Caco-2 (cell line): ENCODE data around the gene COG3. TPM values are rescaled to one million over a fixed set of nuclear protein-coding genes. Genes with fewer than 3 reads are reported as not detected.
A peak's percentile ranks its signal among the peaks of the same experiment; 100 is the strongest.

ENCODE experiments used
- BruUV-seq: library from RNA; stranded (reverse); fragments of 400-500 nt; replicated peaks from 2 replicates; lab custom pipeline; 2021; lab: Mats Ljungman, UMichigan
- CTCF ChIA-PET: fragments of 300-600 bp; sonication (Branson Sonifier 250); formaldehyde crosslinking; loops from one replicate; lab custom pipeline; 2022; ENCODE audit warnings: antibody characterized with exemption; lab: Charles Lee
- POLR2A ChIA-PET: fragments of 300-600 bp; sonication (Branson Sonifier 250); formaldehyde crosslinking; loops from one replicate; lab custom pipeline; 2022; ENCODE audit warnings: antibody characterized with exemption; lab: Charles Lee
- DNase-seq, 2 experiments: peaks; one replicate each; pipeline versions ENCODE4 v3.0.0 to v3.0.0-alpha.2; 2020 to 2022
- H3K27me3 ChIP-seq: replicated peaks from 2 replicates; pipeline ENCODE4 v1.6.0; 2011; ENCODE audit warnings: low read length; ENCODE audit not compliant: control insufficient read depth, insufficient read depth
- H3K36me3 ChIP-seq: 2 replicates; pipeline ENCODE4 v1.5.1; 2011; ENCODE audit warnings: low read length; ENCODE audit not compliant: control insufficient read depth, insufficient read depth
- H3K4me1 ChIP-seq: fragments of 250-450 bp; sonication (Bioruptor Pico); 2 replicates; pipeline ENCODE4 v1.5.1; 2020; ENCODE audit warnings: mild to moderate bottlenecking
- H3K4me3 ChIP-seq: 2 replicates; pipeline ENCODE4 v1.5.1; 2011; ENCODE audit warnings: low read depth, mild to moderate bottlenecking, control low read depth, low read length
- H3K9me3 ChIP-seq: fragments of 250-450 bp; sonication (Bioruptor Pico); 2 replicates; pipeline ENCODE4 v1.5.1; 2020; ENCODE audit warnings: mild to moderate bottlenecking, moderate library complexity
- H3K27ac Mint-ChIP-seq: one replicate; pipeline ENCODE4 v1.8.0; 2022; ENCODE audit warnings: mixed read lengths; ENCODE audit not compliant: unreplicated experiment
- H3K27me3 Mint-ChIP-seq: one replicate; pipeline ENCODE4 v1.8.0; 2022; ENCODE audit warnings: mixed read lengths; ENCODE audit not compliant: insufficient read depth, unreplicated experiment
- H3K36me3 Mint-ChIP-seq: one replicate; pipeline ENCODE4 v1.8.0; 2022; ENCODE audit warnings: mild to moderate bottlenecking, mixed read lengths; ENCODE audit not compliant: insufficient read depth, unreplicated experiment
- H3K4me1 Mint-ChIP-seq: one replicate; pipeline ENCODE4 v1.8.0; 2022; ENCODE audit warnings: low read depth, mixed read lengths; ENCODE audit not compliant: unreplicated experiment
- H3K4me3 Mint-ChIP-seq: one replicate; pipeline ENCODE4 v1.8.0; 2022; ENCODE audit warnings: mild to moderate bottlenecking, moderate library complexity, mixed read lengths; ENCODE audit not compliant: unreplicated experiment
- H3K9me3 Mint-ChIP-seq: one replicate; pipeline ENCODE4 v1.8.0; 2022; ENCODE audit warnings: mixed read lengths; ENCODE audit not compliant: unreplicated experiment
- intact Hi-C: fragments of 100-400 bp; cut with micrococcal nuclease; formaldehyde crosslinking; loops from one replicate; pipeline ENCODE4 v1.10.0; 2022; ENCODE audit not compliant: unreplicated experiment
- total RNA-seq: library from RNA; stranded (reverse); gene quantifications from 2 replicates; pipeline ENCODE4 v1.2.3, GENCODE V29; 2022
- TF ChIP-seq, protein P1 (sequence below), 2 experiments: fragments of 200-600 bp in 1 of 2; IDR thresholded peaks; 1 replicate in 1 of 2; 2 replicates in 1 of 2; pipeline versions ENCODE4 v1.5.1 to v1.8.0; 2011 to 2022; ENCODE audit warnings: antibody characterized with exemption in 1 of 2, control low read depth in 1 of 2, inconsistent platforms in 1 of 2, low read depth in 1 of 2, low read length in 1 of 2, mild to moderate bottlenecking in 1 of 2, moderate library complexity in 1 of 2; ENCODE audit not compliant: insufficient read depth in 1 of 2, severe bottlenecking in 1 of 2, unreplicated experiment in 1 of 2

COG3 gene
- total RNA-seq, 1 experiment from 2014 or later, result 35.8 TPM

DNA sequence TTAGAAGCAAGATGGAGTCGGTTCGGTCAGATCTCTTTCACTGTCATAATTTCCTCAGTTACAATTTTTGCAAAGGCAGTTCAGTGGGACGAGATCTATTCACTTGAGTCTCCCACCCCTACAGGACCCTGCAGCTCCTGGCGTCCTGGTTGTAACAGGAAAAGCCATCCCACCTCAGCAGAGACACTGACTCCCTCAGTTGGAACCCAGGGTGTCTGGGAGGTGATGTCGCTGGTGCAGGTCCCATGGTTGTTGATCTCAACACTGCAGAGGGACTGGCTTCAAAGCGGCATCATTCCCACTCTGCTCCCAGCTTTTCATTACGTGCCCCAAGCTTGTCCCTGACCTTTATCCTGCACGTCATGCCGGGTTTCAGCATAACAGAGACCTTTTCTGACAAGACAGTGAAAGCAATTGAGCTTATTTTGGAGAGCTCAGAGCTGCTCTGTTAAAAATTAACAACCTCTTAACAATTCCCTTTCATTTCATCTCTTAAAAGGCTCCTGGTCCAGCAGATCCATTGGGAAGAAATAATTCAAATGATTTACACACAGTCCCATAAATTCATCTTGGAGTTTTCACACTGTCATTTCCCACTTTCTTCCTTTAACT lies 17.6 kb upstream of the COG3 start:
- BruUV-seq, result no TSS peak
- Mint-ChIP-seq H3K4me1 (peaks cover 17% of the 10 kb centered on the region), H3K9me3 (no peaks in the 10 kb centered on the region), H3K36me3 (no peaks in the 10 kb centered on the region), H3K27me3 (no peaks in the 10 kb centered on the region), H3K4me3 (peak overlapping the region; percentile 40), H3K27ac (peak overlapping the region; percentile 24)
- TF ChIP-seq, protein P1, sequence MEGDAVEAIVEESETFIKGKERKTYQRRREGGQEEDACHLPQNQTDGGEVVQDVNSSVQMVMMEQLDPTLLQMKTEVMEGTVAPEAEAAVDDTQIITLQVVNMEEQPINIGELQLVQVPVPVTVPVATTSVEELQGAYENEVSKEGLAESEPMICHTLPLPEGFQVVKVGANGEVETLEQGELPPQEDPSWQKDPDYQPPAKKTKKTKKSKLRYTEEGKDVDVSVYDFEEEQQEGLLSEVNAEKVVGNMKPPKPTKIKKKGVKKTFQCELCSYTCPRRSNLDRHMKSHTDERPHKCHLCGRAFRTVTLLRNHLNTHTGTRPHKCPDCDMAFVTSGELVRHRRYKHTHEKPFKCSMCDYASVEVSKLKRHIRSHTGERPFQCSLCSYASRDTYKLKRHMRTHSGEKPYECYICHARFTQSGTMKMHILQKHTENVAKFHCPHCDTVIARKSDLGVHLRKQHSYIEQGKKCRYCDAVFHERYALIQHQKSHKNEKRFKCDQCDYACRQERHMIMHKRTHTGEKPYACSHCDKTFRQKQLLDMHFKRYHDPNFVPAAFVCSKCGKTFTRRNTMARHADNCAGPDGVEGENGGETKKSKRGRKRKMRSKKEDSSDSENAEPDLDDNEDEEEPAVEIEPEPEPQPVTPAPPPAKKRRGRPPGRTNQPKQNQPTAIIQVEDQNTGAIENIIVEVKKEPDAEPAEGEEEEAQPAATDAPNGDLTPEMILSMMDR (IDR thresholded peaks at IDR 0.05; ENCODE audit: insufficient read depth in 1 of 2, low read depth in 1 of 2, low read length in 1 of 2, severe bottlenecking in 1 of 2, unreplicated experiment in 1 of 2), result no peak
- Histone ChIP-seq H3K27me3 (no peaks in the 10 kb centered on the region), H3K4me3 (no peak overlapping the region), H3K36me3 (no peaks in the 10 kb centered on the region), H3K9me3 (no peaks in the 10 kb centered on the region), H3K4me1 (peaks cover 26% of the 10 kb centered on the region)
- POLR2A ChIA-PET, result interaction anchor here (0.6 to 1.1 kb wide), 2 partner anchors 17 to 1778 kb away, joined by 3 to 4 read pairs; partner anchors contain the start of gene COG3
- CTCF ChIA-PET, result interaction anchor here (1.2 kb wide), 2 partner anchors 17 to 49 kb away, joined by 3 to 6 read pairs; partner anchors contain the start of gene COG3
- DNase-seq, result peak; percentile 40 to 73
- intact Hi-C loops, result loop anchor here (2.0 kb wide), 1 partner anchor 18 kb away; the partner anchor contains the start of gene COG3

DNA sequence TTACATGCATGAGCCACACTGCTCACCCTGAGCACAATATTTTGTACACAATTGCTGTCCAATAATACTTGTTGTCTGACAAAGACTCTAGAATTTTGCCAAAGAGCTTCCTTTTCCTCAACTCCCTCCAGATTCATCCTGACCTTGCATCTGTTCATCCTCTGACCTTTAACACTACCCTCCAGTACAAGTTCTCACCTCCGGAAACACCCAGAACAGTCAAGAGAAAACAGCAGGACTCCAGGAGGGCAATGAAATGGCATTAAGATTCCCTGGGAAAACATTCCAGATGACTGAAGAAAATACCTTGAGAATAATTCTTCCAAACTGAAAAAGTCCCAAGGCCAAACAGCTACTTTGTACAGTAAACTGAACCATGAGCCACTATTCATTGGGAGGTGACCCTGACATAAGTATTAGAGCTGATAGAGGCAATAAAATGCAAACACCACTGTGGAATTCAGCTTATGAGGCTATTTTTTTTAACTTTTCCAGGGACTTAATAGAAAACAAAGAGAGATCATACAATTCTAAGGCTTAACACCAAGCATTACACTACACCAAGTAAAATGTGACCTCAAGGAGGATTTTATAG lies 15.7 kb upstream of the COG3 start:
- TF ChIP-seq, protein P1 (IDR thresholded peaks at IDR 0.05; ENCODE audit: insufficient read depth in 1 of 2, low read depth in 1 of 2, low read length in 1 of 2, severe bottlenecking in 1 of 2, unreplicated experiment in 1 of 2), result no peak
- Mint-ChIP-seq H3K9me3 (peaks cover 10% of the 10 kb centered on the region), H3K4me1 (peaks cover 17% of the 10 kb centered on the region), H3K4me3 (no peak overlapping the region), H3K36me3 (no peaks in the 10 kb centered on the region), H3K27me3 (no peaks in the 10 kb centered on the region), H3K27ac (no peak overlapping the region)
- H3K27me3 ChIP-seq, result no peaks in the 10 kb centered on the region
- ChIA-PET CTCF (no interaction called here), POLR2A (interaction anchor here (0.5 kb wide), 1 partner anchor 31 kb away, joined by 8 read pairs; the partner anchor contains the start of gene SLC25A30)
- H3K4me3 ChIP-seq, result no peak overlapping the region
- H3K4me1 ChIP-seq, result peaks cover 26% of the 10 kb centered on the region
- no peaks in the 10 kb centered on the region for H3K9me3 ChIP-seq
- DNase-seq, result no peak
- intact Hi-C loops, result no loop called here
- no TSS peak for BruUV-seq
- no peaks in the 10 kb centered on the region for H3K36me3 ChIP-seq

DNA sequence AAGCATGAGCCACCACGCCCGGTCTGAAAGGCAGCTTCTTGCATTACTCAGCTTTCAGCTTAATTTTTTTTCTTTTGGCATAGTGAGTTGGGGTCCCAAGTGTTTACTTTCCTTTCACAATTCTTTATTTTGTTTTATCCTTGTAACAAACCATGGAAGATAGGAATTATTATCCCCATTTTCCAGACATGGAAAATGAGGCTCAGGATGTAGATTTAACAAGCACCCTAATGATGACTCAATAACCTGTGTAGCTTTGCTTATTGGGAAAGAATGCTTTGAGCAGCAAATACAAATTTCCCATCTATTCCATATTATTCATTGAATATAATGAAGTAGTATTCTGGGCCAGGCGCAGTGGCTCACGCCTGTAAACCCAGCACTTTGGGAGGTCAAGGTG lies 13.5 kb upstream of the COG3 start:
- POLR2A ChIA-PET, result no interaction called here
- no TSS peak for BruUV-seq
- H3K4me1 Mint-ChIP-seq, result peaks cover 17% of the 10 kb centered on the region
- CTCF ChIA-PET, result interaction anchor here (0.6 kb wide), 1 partner anchor 10 kb away, joined by 3 read pairs; no protein-coding TSS in a partner anchor
- peaks cover 10% of the 10 kb centered on the region for H3K9me3 Mint-ChIP-seq
- H3K27me3 Mint-ChIP-seq, result no peaks in the 10 kb centered on the region
- H3K27ac Mint-ChIP-seq, result no peak overlapping the region
- no peak overlapping the region for H3K4me3 Mint-ChIP-seq
- Histone ChIP-seq H3K36me3 (no peaks in the 10 kb centered on the region), H3K9me3 (no peaks in the 10 kb centered on the region), H3K27me3 (no peaks in the 10 kb centered on the region), H3K4me1 (peaks cover 25% of the 10 kb centered on the region), H3K4me3 (no peak overlapping the region)
- DNase-seq, result no peak
- TF ChIP-seq, protein P1 (IDR thresholded peaks at IDR 0.05; ENCODE audit: insufficient read depth in 1 of 2, low read depth in 1 of 2, low read length in 1 of 2, severe bottlenecking in 1 of 2, unreplicated experiment in 1 of 2), result no peak
- H3K36me3 Mint-ChIP-seq, result no peaks in the 10 kb centered on the region
- intact Hi-C loops, result no loop called here
